HepG2 (cell line): ENCODE measurements around the gene TMEM135.

Experiments used
- CTCF ChIP-seq: sonication (generic); formaldehyde crosslinking; IDR thresholded peaks from 2 replicates; pipeline ENCODE4 v1.5.0; 2020; ENCODE audit warnings: mild to moderate bottlenecking, missing genetic modification reagents, moderate library complexity
- ESRRA ChIP-seq: sonication (generic); formaldehyde crosslinking; IDR thresholded peaks from 2 replicates; pipeline ENCODE4 v1.5.1; 2020; ENCODE audit warnings: mild to moderate bottlenecking, low read depth, missing genetic modification reagents
- MIXL1 ChIP-seq: IDR thresholded peaks from 2 replicates; pipeline ENCODE4 v1.6.1; 2016
- MYC ChIP-seq: sonication (generic); formaldehyde crosslinking; IDR thresholded peaks from 2 replicates; pipeline ENCODE4 v1.9.0; 2021; ENCODE audit warnings: missing genetic modification reagents, borderline replicate concordance

GRCh38 chr11:87187076-87187475 is 149.3 kb downstream of the TMEM135 start:
- TF ChIP-seq MYC (CRISPR knock-in tag) (no peak), ESRRA (CRISPR knock-in tag) (no peak), CTCF (no peak), MIXL1 (CRISPR knock-in tag) (no peak)
